Colonic mucosa (tissue), 4 donors: ENCODE measurements around the gene ACCSL. TPM values are rescaled to one million over a fixed set of nuclear protein-coding genes. Genes with fewer than 3 reads are reported as not detected.

Source experiments
- DNase-seq: peaks from one replicate; pipeline ENCODE4 v3.0.0-alpha.2; 2020
- H3K27ac ChIP-seq: fragments of 200-600 bp; one replicate; pipeline ENCODE4 v1.8.0; 2021
- H3K27me3 ChIP-seq: fragments of 200-600 bp; one replicate; pipeline ENCODE4 v1.8.0; 2021
- H3K36me3 ChIP-seq: fragments of 200-600 bp; one replicate; pipeline ENCODE4 v1.8.0; 2021
- H3K4me1 ChIP-seq: fragments of 200-600 bp; one replicate; pipeline ENCODE4 v1.8.0; 2021; ENCODE audit warnings: mild to moderate bottlenecking
- H3K4me3 ChIP-seq: fragments of 200-600 bp; one replicate; pipeline ENCODE4 v1.8.0; 2021
- H3K9ac ChIP-seq, 2 donors: one replicate each; pipeline ENCODE4 v1.7.0; 2013; ENCODE audit warnings: control low read depth in 2 of 2, low read depth in 2 of 2, low read length in 2 of 2
- H3K9me3 ChIP-seq: fragments of 200-600 bp; one replicate; pipeline ENCODE4 v1.8.0; 2021
- intact Hi-C: fragments of 100-400 bp; cut with DNase I; formaldehyde crosslinking; loops from one replicate; pipeline ENCODE4 v1.14.1; 2022
- total RNA-seq, 2 donors: library from RNA; stranded (reverse); fragmentation: NEBNext Ultra II Directional in 1 of 2; extraction: Animal tissue kit (Norgen Biotek cat#: 25700) in 1 of 2; gene quantifications; one replicate each; pipeline ENCODE4 v1.2.1, GENCODE V29; 2021
- TF ChIP-seq, protein P1 (sequence below): fragments of 200-600 bp; IDR thresholded peaks from one replicate; pipeline ENCODE4 v1.8.0; 2022; ENCODE audit warnings: antibody characterized with exemption, mild to moderate bottlenecking
- donor health status: healthy.
- donor health status: DM: no; HTN: no; CAD: no.
- donor health status: DM: no; HTN: no; CAD: no.

Gene ACCSL
- total RNA-seq, 2 donors from 2014 or later, result not detected

DNA sequence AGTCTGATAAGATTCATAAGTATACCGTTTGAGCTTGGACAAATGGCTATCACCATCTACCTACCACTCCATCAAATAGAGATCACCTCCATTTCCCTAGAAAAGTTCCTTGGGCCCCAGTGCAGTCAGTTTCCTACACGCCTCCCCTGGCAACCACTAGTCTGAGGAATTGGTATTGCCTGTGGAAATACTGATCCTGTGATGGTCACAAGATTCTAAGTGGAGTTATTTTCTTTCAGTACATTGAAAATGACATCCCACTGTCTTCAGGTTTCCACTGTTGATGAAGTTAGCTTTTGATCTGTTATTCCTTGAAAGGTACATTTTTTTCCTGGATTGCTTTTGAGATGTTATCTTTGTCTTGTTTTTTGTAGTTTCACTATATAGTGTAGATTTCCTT, 4.6 kb upstream of the ACCSL start:
- no peaks in the 10 kb centered on the region for H3K9me3 ChIP-seq
- intact Hi-C loops, result no loop called here
- H3K27ac ChIP-seq, result no peak overlapping the region
- no peaks in the 10 kb centered on the region for H3K27me3 ChIP-seq
- H3K9ac ChIP-seq, result no peak overlapping the region
- DNase-seq, result no peak
- no peak overlapping the region for H3K4me3 ChIP-seq
- no peaks in the 10 kb centered on the region for H3K4me1 ChIP-seq
- no peaks in the 10 kb centered on the region for H3K36me3 ChIP-seq
- TF ChIP-seq, protein P1, sequence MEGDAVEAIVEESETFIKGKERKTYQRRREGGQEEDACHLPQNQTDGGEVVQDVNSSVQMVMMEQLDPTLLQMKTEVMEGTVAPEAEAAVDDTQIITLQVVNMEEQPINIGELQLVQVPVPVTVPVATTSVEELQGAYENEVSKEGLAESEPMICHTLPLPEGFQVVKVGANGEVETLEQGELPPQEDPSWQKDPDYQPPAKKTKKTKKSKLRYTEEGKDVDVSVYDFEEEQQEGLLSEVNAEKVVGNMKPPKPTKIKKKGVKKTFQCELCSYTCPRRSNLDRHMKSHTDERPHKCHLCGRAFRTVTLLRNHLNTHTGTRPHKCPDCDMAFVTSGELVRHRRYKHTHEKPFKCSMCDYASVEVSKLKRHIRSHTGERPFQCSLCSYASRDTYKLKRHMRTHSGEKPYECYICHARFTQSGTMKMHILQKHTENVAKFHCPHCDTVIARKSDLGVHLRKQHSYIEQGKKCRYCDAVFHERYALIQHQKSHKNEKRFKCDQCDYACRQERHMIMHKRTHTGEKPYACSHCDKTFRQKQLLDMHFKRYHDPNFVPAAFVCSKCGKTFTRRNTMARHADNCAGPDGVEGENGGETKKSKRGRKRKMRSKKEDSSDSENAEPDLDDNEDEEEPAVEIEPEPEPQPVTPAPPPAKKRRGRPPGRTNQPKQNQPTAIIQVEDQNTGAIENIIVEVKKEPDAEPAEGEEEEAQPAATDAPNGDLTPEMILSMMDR, result no peak

DNA sequence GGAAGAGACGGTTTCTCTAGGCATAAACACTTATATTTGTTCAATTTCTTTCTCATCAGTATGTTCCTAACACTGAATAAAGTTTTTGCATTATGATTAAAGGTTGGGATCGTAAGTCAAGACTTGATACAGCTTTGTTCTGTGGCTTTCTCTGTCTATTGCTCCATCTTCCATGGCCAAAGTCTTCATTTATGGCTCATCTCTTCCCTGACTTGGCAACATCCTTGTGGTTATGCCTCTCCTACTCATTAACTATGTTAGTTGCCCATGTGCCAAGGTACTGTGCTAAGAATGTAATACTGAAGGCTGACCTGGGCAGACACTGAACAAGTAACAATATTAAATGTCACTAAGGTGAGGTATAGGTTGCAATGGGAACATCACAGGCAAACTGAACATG, 1.6 kb upstream of the ACCSL start:
- no peaks in the 10 kb centered on the region for H3K27me3 ChIP-seq
- intact Hi-C loops, result no loop called here
- H3K9ac ChIP-seq, result no peak overlapping the region
- no peak overlapping the region for H3K27ac ChIP-seq
- DNase-seq, result no peak
- TF ChIP-seq, protein P1, result no peak
- H3K36me3 ChIP-seq, result no peaks in the 10 kb centered on the region
- no peak overlapping the region for H3K4me3 ChIP-seq
- H3K9me3 ChIP-seq, result no peaks in the 10 kb centered on the region
- no peaks in the 10 kb centered on the region for H3K4me1 ChIP-seq

DNA sequence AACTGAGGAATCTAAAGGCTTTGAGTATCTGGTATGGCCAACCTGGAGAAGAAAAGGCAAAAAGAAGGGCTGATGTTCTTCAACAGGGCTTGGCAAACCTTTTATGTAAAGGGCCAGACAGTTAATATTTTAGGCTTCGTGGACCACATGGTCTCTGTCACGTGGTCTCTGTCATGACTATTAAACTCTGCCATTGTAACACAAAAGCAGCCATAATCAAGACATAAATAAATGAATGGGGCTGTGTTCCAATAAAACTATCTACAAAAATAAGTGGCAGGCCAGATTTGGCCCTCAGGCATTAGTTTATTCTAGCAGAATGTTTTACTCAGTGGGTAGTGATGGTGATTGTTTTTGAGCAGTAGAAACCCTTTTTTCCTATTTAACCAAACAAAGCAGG, 483 bp upstream of the ACCSL start:
- H3K27me3 ChIP-seq, result no peaks in the 10 kb centered on the region
- DNase-seq, result no peak
- no peak overlapping the region for H3K27ac ChIP-seq
- no peaks in the 10 kb centered on the region for H3K36me3 ChIP-seq
- TF ChIP-seq, protein P1, result no peak
- no peak overlapping the region for H3K9ac ChIP-seq
- no peaks in the 10 kb centered on the region for H3K4me1 ChIP-seq
- intact Hi-C loops, result no loop called here
- no peaks in the 10 kb centered on the region for H3K9me3 ChIP-seq
- no peak overlapping the region for H3K4me3 ChIP-seq

DNA sequence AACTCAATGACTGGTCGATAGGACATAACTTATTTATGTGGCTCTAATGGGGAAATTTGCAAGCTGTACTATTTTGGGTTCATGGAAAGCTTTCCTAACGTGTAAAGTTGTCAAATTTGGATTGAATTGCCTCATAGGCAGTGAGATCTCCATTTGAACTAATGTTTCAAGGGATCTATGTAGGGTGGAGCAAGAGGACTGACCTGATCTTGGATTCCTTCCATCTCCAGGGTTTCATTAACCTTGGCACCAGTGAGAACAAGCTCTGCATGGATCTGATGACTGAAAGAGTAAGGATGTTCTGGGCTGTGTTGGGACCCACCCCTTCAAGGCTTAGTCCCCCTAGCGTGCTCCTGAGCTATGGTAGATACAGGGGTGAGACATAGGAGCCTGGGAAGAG, 2.1 kb downstream of the ACCSL start:
- TF ChIP-seq, protein P1, result no peak
- Histone ChIP-seq H3K27ac (no peak overlapping the region), H3K9ac (no peak overlapping the region), H3K27me3 (no peaks in the 10 kb centered on the region), H3K4me1 (no peaks in the 10 kb centered on the region), H3K9me3 (no peaks in the 10 kb centered on the region), H3K36me3 (no peaks in the 10 kb centered on the region), H3K4me3 (no peak overlapping the region)
- intact Hi-C loops, result no loop called here
- DNase-seq, result no peak

DNA sequence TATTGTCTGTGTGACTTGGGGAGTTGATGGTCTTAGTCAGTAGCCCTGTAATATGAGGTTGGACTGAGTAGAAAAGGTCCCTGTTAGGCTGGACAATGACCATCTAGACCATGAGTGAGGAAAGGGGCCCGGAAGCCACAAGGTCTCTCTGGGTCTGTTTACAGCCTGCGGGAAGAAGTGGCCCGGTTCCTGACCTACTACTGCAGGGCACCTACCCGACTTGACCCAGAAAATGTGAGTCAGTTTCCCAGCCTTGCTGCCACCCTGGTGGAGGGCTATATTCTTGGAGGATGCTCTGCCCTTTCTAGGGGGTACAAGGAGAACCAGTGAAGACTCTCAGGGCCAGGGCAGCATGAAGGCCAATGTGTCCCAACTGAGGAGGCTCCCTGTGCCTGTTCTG, 3.4 kb downstream of the ACCSL start:
- Histone ChIP-seq H3K9me3 (no peaks in the 10 kb centered on the region), H3K4me1 (no peaks in the 10 kb centered on the region), H3K27ac (no peak overlapping the region), H3K4me3 (no peak overlapping the region), H3K9ac (no peak overlapping the region), H3K27me3 (no peaks in the 10 kb centered on the region), H3K36me3 (no peaks in the 10 kb centered on the region)
- intact Hi-C loops, result no loop called here
- TF ChIP-seq, protein P1, result no peak
- DNase-seq, result no peak

DNA sequence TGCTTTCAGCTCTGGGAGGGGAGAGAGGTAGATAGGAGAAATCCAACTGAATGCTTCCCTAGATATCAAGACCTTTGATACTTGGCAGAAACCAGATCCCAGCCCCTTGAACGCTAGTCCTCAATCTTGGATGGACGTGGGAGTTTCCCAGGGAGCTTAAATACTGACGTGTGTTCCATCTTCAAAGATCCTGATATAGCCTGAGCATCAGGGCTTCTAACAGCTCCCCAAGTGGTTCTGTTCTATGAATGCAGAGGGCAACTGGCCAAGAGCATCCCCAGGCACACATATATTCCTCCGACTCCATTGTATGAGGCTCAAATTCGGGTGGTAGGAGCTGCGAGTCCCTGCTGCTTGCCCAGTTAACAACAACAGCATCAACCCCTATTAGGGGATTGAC, 9.6 kb downstream of the ACCSL start:
- H3K27me3 ChIP-seq, result no peaks in the 10 kb centered on the region
- no peak for DNase-seq
- H3K27ac ChIP-seq, result no peak overlapping the region
- H3K4me1 ChIP-seq, result no peaks in the 10 kb centered on the region
- H3K36me3 ChIP-seq, result no peaks in the 10 kb centered on the region
- no peaks in the 10 kb centered on the region for H3K9me3 ChIP-seq
- intact Hi-C loops, result no loop called here
- TF ChIP-seq, protein P1, result no peak
- no peak overlapping the region for H3K4me3 ChIP-seq
- H3K9ac ChIP-seq, result no peak overlapping the region
